ENCODE data around the gene ECEL1. TPM values are rescaled to one million over a fixed set of nuclear protein-coding genes. Genes with fewer than 3 reads are reported as not detected.

Gene ECEL1
- total RNA-seq, 3 donors from 2014 or later (not counting 1 experiment from before 2014, with no cell fraction given): not detected

GRCh38 chr2:232485757-232486557 lies 1.7 kb downstream of the ECEL1 start:
- no peak for TF ChIP-seq CTCF (IDR thresholded peaks at IDR 0.05)
- no peak for ATAC-seq
- intact Hi-C loops (cut with micrococcal nuclease): no loop called here
- WGBS (ENCODE audit: insufficient coverage): 8% methylated on average over 111 of the region's 111 CpGs
- Mint-ChIP-seq H3K9me3 (no peaks in the 10 kb centered on the region), H3K4me1 (peaks cover 4 to 5% of the 10 kb centered on the region in 2 donors), H3K27me3 (ENCODE audit: low read depth in 2 of 2) (peaks cover 27 to 28% of the 10 kb centered on the region in 2 donors), H3K4me3 (no peak overlapping the region), H3K27ac (no peak overlapping the region), H3K36me3 (no peaks in the 10 kb centered on the region)
- Histone ChIP-seq H3K4me1 (ENCODE audit: control insufficient read depth, insufficient read depth, low read length) (peaks cover 6% of the 10 kb centered on the region), H3K27ac (ENCODE audit: low read length) (no peak overlapping the region), H3K36me3 (ENCODE audit: control insufficient read depth, insufficient read depth, low read length) (no peaks in the 10 kb centered on the region), H3K27me3 (ENCODE audit: control insufficient read depth, insufficient read depth, low read length) (peaks cover 8% of the 10 kb centered on the region), H3K4me3 (ENCODE audit: low read length) (no peak overlapping the region), H3K9me3 (ENCODE audit: control insufficient read depth, insufficient read depth, low read length) (no peaks in the 10 kb centered on the region)
- no peak for DNase-seq

- Mint-ChIP-seq H3K27ac (no peak overlapping the region), H3K4me3 (no peak overlapping the region), H3K27me3 (ENCODE audit: low read depth in 2 of 2) (peaks cover 24 to 27% of the 10 kb centered on the region in 2 donors), H3K4me1 (peaks cover 4 to 5% of the 10 kb centered on the region in 2 donors), H3K36me3 (no peaks in the 10 kb centered on the region), H3K9me3 (no peaks in the 10 kb centered on the region)
- intact Hi-C loops (cut with micrococcal nuclease): no loop called here
- DNase-seq: no peak
- Histone ChIP-seq H3K27ac (ENCODE audit: low read length) (no peak overlapping the region), H3K4me3 (ENCODE audit: low read length) (no peak overlapping the region), H3K36me3 (ENCODE audit: control insufficient read depth, insufficient read depth, low read length) (no peaks in the 10 kb centered on the region), H3K27me3 (ENCODE audit: control insufficient read depth, insufficient read depth, low read length) (peaks cover 8% of the 10 kb centered on the region), H3K9me3 (ENCODE audit: control insufficient read depth, insufficient read depth, low read length) (no peaks in the 10 kb centered on the region), H3K4me1 (ENCODE audit: control insufficient read depth, insufficient read depth, low read length) (peaks cover 6% of the 10 kb centered on the region)
- no peak for ATAC-seq
- TF ChIP-seq CTCF (IDR thresholded peaks at IDR 0.05): no peak
- WGBS (ENCODE audit: insufficient coverage): 10% methylated on average over 22 of the region's 22 CpGs
Measured at GRCh38 chr2:232485348-232485756, 2.3 kb downstream of the ECEL1 start.

- H3K27ac ChIP-seq (ENCODE audit: low read length): no peak overlapping the region
- H3K36me3 Mint-ChIP-seq: no peaks in the 10 kb centered on the region
- DNase-seq (no peak), ATAC-seq (no peak)
- peaks cover 8% of the 10 kb centered on the region for H3K27me3 ChIP-seq (ENCODE audit: control insufficient read depth, insufficient read depth, low read length)
- H3K9me3 ChIP-seq (ENCODE audit: control insufficient read depth, insufficient read depth, low read length): no peaks in the 10 kb centered on the region
- H3K4me3 ChIP-seq (ENCODE audit: low read length): no peak overlapping the region
- 75% methylated on average over 12 of the region's 12 CpGs for WGBS (ENCODE audit: insufficient coverage)
- intact Hi-C loops (cut with micrococcal nuclease): no loop called here
- peaks cover 21 to 22% of the 10 kb centered on the region in 2 donors for H3K27me3 Mint-ChIP-seq (ENCODE audit: low read depth in 2 of 2)
- H3K4me3 Mint-ChIP-seq: no peak overlapping the region
- TF ChIP-seq CTCF (IDR thresholded peaks at IDR 0.05): no peak
- H3K4me1 Mint-ChIP-seq: peaks cover 4 to 5% of the 10 kb centered on the region in 2 donors
- no peaks in the 10 kb centered on the region for H3K36me3 ChIP-seq (ENCODE audit: control insufficient read depth, insufficient read depth, low read length)
- no peaks in the 10 kb centered on the region for H3K9me3 Mint-ChIP-seq
- peaks cover 6% of the 10 kb centered on the region for H3K4me1 ChIP-seq (ENCODE audit: control insufficient read depth, insufficient read depth, low read length)
- H3K27ac Mint-ChIP-seq: no peak overlapping the region
Measured at GRCh38 chr2:232484628-232485347, 2.8 kb downstream of the ECEL1 start.

Data from natural killer cell (primary cell).